HepG2 (cell line): Measurements from ENCODE around the gene S100P. TPM values are rescaled to one million over a fixed set of nuclear protein-coding genes. Genes with fewer than 3 reads are reported as not detected.

ENCODE experiments used
- ARID2 ChIP-seq: sonication (generic); formaldehyde crosslinking; IDR thresholded peaks from 2 replicates; pipeline ENCODE4 v1.8.1; 2022; ENCODE audit warnings: mild to moderate bottlenecking, missing genetic modification reagents, borderline replicate concordance
- ATF7 ChIP-seq, 2 experiments: fragments of 450-650 bp in 1 of 2; sonication (generic) in 1 of 2; formaldehyde crosslinking in 1 of 2; IDR thresholded peaks; 2 replicates each; pipeline versions ENCODE4 v1.4.0 to v1.6.1; 2016 to 2020; ENCODE audit warnings: antibody characterized with exemption in 1 of 2, mild to moderate bottlenecking in 1 of 2, missing genetic modification reagents in 1 of 2
- CBFB ChIP-seq: sonication (generic); formaldehyde crosslinking; IDR thresholded peaks from 2 replicates; pipeline ENCODE4 v1.4.0; 2020; ENCODE audit warnings: missing genetic modification reagents
- DNMT3B ChIP-seq: conservative IDR thresholded peaks from 2 replicates; pipeline ENCODE4 v1.6.1; 2016; ENCODE audit warnings: missing biosample characterization, control low read depth
- ELF1 ChIP-seq: sonication (generic); formaldehyde crosslinking; IDR thresholded peaks from 2 replicates; pipeline ENCODE4 v1.4.0; 2020; ENCODE audit warnings: missing genetic modification reagents
- FOXA1 ChIP-seq, 2 experiments: fragments of 450-650 bp in 1 of 2; sonication (generic) in 1 of 2; formaldehyde crosslinking in 1 of 2; IDR thresholded peaks; 2 replicates each; pipeline versions ENCODE4 v1.4.0 to v1.6.1; 2016 to 2020; ENCODE audit warnings: missing genetic modification reagents in 1 of 2
- KAT2B ChIP-seq: fragments of 150-350 bp; IDR thresholded peaks from 2 replicates; pipeline ENCODE4 v1.6.1; 2014; ENCODE audit warnings: low read depth, low read length, borderline replicate concordance
- MTA1 ChIP-seq: sonication (generic); formaldehyde crosslinking; IDR thresholded peaks from 2 replicates; pipeline ENCODE4 v1.4.0; 2020; ENCODE audit warnings: missing genetic modification reagents, mild to moderate bottlenecking, borderline replicate concordance
- NKX3-1 ChIP-seq: sonication (generic); formaldehyde crosslinking; IDR thresholded peaks from 2 replicates; pipeline ENCODE4 v1.5.0; 2020; ENCODE audit warnings: missing genetic modification reagents
- PHF20 ChIP-seq: sonication (generic); formaldehyde crosslinking; IDR thresholded peaks from 2 replicates; pipeline ENCODE4 v1.5.0; 2020; ENCODE audit warnings: mild to moderate bottlenecking, missing genetic modification reagents
- RFXANK ChIP-seq: IDR thresholded peaks from 2 replicates; pipeline ENCODE4 v1.6.1; 2016
- TEAD2 ChIP-seq: sonication (generic); formaldehyde crosslinking; IDR thresholded peaks from 2 replicates; pipeline ENCODE4 v1.9.0; 2021; ENCODE audit warnings: missing genetic modification reagents
- ZBTB3 ChIP-seq: sonication (generic); formaldehyde crosslinking; IDR thresholded peaks from 2 replicates; pipeline ENCODE4 v1.4.0; 2020; ENCODE audit warnings: low read depth, mild to moderate bottlenecking, moderate library complexity, missing genetic modification reagents, borderline replicate concordance
- ZNF101 ChIP-seq: sonication (generic); formaldehyde crosslinking; IDR thresholded peaks from 2 replicates; pipeline ENCODE4 v1.4.0; 2020; ENCODE audit warnings: mild to moderate bottlenecking, low read depth, missing genetic modification reagents, borderline replicate concordance
- ZNF17 ChIP-seq: sonication (generic); formaldehyde crosslinking; IDR thresholded peaks from 2 replicates; pipeline ENCODE4 v1.5.0; 2020; ENCODE audit warnings: mild to moderate bottlenecking, missing genetic modification reagents
- ZNF18 ChIP-seq: sonication (generic); formaldehyde crosslinking; IDR thresholded peaks from 2 replicates; pipeline ENCODE4 v1.8.0; 2022; ENCODE audit warnings: mild to moderate bottlenecking, missing genetic modification reagents; ENCODE audit not compliant: insufficient replicate concordance
- ZNF343 ChIP-seq: sonication (generic); formaldehyde crosslinking; IDR thresholded peaks from 2 replicates; pipeline ENCODE4 v1.4.0; 2020; ENCODE audit warnings: mild to moderate bottlenecking, missing genetic modification reagents
- ZNF572 ChIP-seq: sonication (generic); formaldehyde crosslinking; IDR thresholded peaks from 2 replicates; pipeline ENCODE4 v1.5.1; 2020; ENCODE audit warnings: mild to moderate bottlenecking, missing genetic modification reagents
- ZNF780A ChIP-seq: sonication (generic); formaldehyde crosslinking; IDR thresholded peaks from 2 replicates; pipeline ENCODE4 v1.8.0; 2022; ENCODE audit warnings: mild to moderate bottlenecking, missing genetic modification reagents, moderate library complexity
- polyA plus RNA-seq, 8 experiments: library from polyadenylated mRNA; depleted of rRNA in 3 of 8; stranded (reverse) in 7 of 8; unstranded in 1 of 8; fragments of >200 nt; fragmentation: Illumina TruSeq in 4 of 8; extraction: Trizol in 4 of 8; gene quantifications; 2 replicates each; pipeline versions ENCODE4 v1.2.1 to v1.2.3, GENCODE V29; 2011 to 2016; ENCODE audit warnings: low read depth in 4 of 8, missing spikeins in 1 of 8, mixed read lengths in 1 of 8; ENCODE audit not compliant: insufficient read depth in 1 of 8
- total RNA-seq, 5 experiments: library from RNA; depleted of rRNA; stranded (reverse); fragments of >200 nt; fragmentation: Illumina TruSeq; extraction: Trizol; gene quantifications; 2 replicates each; pipeline ENCODE4 v1.2.3, GENCODE V29; 2016; ENCODE audit warnings: low read depth in 1 of 5
- TF ChIP-seq, protein P1 (sequence below): sonication (generic); formaldehyde crosslinking; IDR thresholded peaks from 2 replicates; pipeline ENCODE4 v1.5.1; 2020; ENCODE audit warnings: missing genetic modification reagents, mild to moderate bottlenecking, borderline replicate concordance
- TF ChIP-seq, protein P2 (sequence below): sonication (generic); formaldehyde crosslinking; IDR thresholded peaks from 2 replicates; pipeline ENCODE4 v1.4.0; 2020; ENCODE audit warnings: missing genetic modification reagents

S100P gene
- total and polyA plus RNA-seq, 2 of the 13 experiments (the other 11 are each of a cell fraction or from before 2014, with no cell fraction given): 278 to 1,649 TPM

GRCh38 chr4:6695660-6696610 lies 2.3 kb downstream of the S100P start (continued):
- TF ChIP-seq, protein P1, sequence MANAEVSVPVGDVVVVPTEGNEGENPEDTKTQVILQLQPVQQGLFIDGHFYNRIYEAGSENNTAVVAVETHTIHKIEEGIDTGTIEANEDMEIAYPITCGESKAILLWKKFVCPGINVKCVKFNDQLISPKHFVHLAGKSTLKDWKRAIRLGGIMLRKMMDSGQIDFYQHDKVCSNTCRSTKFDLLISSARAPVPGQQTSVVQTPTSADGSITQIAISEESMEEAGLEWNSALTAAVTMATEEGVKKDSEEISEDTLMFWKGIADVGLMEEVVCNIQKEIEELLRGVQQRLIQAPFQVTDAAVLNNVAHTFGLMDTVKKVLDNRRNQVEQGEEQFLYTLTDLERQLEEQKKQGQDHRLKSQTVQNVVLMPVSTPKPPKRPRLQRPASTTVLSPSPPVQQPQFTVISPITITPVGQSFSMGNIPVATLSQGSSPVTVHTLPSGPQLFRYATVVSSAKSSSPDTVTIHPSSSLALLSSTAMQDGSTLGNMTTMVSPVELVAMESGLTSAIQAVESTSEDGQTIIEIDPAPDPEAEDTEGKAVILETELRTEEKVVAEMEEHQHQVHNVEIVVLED (CRISPR knock-in tag): peak; percentile 76; the same call in 1 of the 2 replicates
- TF ChIP-seq, protein P2, sequence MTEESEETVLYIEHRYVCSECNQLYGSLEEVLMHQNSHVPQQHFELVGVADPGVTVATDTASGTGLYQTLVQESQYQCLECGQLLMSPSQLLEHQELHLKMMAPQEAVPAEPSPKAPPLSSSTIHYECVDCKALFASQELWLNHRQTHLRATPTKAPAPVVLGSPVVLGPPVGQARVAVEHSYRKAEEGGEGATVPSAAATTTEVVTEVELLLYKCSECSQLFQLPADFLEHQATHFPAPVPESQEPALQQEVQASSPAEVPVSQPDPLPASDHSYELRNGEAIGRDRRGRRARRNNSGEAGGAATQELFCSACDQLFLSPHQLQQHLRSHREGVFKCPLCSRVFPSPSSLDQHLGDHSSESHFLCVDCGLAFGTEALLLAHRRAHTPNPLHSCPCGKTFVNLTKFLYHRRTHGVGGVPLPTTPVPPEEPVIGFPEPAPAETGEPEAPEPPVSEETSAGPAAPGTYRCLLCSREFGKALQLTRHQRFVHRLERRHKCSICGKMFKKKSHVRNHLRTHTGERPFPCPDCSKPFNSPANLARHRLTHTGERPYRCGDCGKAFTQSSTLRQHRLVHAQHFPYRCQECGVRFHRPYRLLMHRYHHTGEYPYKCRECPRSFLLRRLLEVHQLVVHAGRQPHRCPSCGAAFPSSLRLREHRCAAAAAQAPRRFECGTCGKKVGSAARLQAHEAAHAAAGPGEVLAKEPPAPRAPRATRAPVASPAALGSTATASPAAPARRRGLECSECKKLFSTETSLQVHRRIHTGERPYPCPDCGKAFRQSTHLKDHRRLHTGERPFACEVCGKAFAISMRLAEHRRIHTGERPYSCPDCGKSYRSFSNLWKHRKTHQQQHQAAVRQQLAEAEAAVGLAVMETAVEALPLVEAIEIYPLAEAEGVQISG (CRISPR knock-in tag): peak; percentile 86
- TF ChIP-seq ZNF101 (CRISPR knock-in tag): no peak
- TF ChIP-seq MTA1 (CRISPR knock-in tag): peak; percentile 79; the same call in 1 of the 2 replicates
- TF ChIP-seq RFXANK (CRISPR knock-in tag): 0 out of 2 replicates have a peak, but pooled peaks have one; percentile 70
- TF ChIP-seq FOXA1 (IDR thresholded peaks at IDR 0.05): peak; percentile 95
- TF ChIP-seq FOXA1 (CRISPR knock-in tag; IDR thresholded peaks at IDR 0.05): peak; percentile 100
- TF ChIP-seq DNMT3B: peak; percentile 74; the same call in 1 of the 2 replicates
- no peak for TF ChIP-seq TEAD2
- no peak for TF ChIP-seq ZNF343 (CRISPR knock-in tag)
- TF ChIP-seq ZNF17: 0 out of 2 replicates have a peak, but pooled peaks have one; percentile 46
- TF ChIP-seq ZBTB3 (CRISPR knock-in tag): no peak
- peak; percentile 70; the same call in 1 of the 2 replicates for TF ChIP-seq NKX3-1
- TF ChIP-seq PHF20: no peak
- peak; percentile 75; the same call in 1 of the 2 replicates for TF ChIP-seq ARID2 (CRISPR knock-in tag)
- peak; percentile 57 for TF ChIP-seq ELF1
- TF ChIP-seq CBFB: peak; percentile 88
- no peak for TF ChIP-seq ZNF572 (CRISPR knock-in tag)
- TF ChIP-seq KAT2B: no peak
- TF ChIP-seq ATF7 (IDR thresholded peaks at IDR 0.05): 0 out of 2 replicates have a peak, but pooled peaks have one; percentile 2
- TF ChIP-seq ATF7 (CRISPR knock-in tag; IDR thresholded peaks at IDR 0.05): 0 out of 2 replicates have a peak, but pooled peaks have one; percentile 39
- no peak for TF ChIP-seq ZNF780A (CRISPR knock-in tag)
- TF ChIP-seq ZNF18 (CRISPR knock-in tag): peak; percentile 55
